Measurements from ENCODE around the gene CMC4.
A peak's percentile ranks its signal among the peaks of the same experiment; 100 is the strongest.

CMC4 gene, protein sequence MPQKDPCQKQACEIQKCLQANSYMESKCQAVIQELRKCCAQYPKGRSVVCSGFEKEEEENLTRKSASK

DNA sequence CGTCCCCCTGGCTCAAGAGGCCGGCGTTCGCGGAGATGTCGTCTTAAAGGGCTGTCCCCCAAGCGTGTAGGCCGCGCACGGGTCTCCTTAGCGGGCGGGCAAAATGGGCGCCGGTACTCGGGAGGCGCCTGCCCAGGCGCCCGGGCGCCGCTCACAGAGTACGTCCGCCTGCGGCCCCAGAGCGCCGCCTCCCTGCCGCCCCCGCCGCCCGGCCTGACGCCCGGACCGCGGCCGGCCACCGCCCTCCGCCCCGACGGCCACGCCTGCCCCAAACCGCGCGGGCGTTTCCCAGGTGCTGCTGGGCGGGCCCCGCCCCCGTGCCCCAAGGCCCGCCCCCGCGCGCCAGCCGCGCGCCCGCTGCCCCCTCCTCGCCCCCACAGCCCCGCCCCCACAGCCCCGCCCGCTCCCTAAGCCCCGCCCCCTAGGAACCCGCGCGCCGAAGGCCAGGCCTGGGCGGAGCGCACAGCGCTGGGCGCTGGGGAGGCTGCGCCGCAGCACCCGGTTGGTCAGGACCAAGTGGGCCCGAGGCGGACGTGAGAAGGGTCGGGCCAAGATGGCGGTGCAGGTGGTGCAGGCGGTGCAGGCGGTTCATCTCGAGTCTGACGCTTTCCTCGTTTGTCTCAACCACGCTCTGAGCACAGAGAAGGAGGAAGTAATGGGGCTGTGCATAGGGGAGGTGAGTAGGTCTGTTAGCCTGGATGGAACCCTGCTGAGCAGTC lies at the start of gene CMC4, which contains the start of the genes BRCC3 and MTCP1:
CMC4 (minus strand) TSS at position 162 of the 719 bp plus-strand sequence. CDS start 7,113 bp downstream, outside the sequence.
BRCC3 (plus strand) TSS at position 534 of the 719 bp plus-strand sequence; CDS start at position 554, 20 bp downstream.
MTCP1 (minus strand) TSS at position 162 of the 719 bp plus-strand sequence. CDS start 5,126 bp downstream, outside the sequence.
- DNase-seq = peak in 49 of 51 donors; percentile 13 to 85 (median 66)

DNA sequence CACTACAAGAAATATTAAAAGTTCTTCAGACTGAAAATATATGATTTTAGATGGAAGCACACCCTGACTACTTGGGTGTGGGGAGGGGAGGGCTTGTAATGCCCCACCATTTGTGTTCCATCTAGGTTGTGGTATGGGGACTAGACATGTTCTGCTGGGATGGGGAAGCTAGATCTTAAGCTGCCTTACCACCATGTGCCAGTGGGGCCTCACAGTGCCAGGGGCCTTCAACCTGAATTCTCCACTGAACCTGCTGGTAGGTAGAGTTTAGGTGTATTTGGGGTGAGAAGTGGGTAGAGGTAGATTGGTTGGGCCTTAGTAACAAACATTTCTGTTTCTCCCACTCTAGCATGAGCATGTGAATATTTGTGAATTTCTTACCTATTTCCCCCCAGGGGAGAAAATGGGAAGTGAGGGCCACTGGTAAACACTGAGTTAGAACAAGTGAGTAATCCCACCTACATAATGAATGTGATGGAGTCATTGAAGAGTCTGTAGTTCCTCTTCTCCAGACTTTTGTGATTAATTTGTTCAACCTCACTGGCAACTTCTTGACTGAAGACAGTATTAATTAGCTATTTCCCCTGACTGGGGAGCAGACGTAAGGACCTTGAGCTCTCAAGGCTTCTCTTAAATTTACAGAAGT lies 44.4 kb upstream of the CMC4 start:
- DNase-seq = no peak

DNA sequence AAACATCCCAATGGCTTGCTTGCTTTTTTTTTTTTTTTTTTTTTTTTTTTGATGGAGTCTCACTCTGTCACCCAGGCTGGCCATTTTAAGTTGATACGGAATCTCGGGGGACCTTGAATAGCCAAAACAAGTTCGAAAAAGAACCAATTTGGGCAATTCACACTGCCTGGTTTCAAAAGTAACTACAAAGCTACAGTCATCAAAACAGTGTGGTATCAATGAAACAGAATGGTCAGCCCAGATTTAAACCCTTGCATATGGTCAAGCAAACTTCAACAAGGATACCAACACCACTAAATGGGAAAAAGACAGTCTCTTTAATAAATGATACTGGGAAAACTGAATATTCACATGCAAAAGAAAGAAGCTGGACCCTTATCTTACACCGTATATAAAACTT lies 42.2 kb upstream of the CMC4 start:
- DNase-seq = no peak

DNA sequence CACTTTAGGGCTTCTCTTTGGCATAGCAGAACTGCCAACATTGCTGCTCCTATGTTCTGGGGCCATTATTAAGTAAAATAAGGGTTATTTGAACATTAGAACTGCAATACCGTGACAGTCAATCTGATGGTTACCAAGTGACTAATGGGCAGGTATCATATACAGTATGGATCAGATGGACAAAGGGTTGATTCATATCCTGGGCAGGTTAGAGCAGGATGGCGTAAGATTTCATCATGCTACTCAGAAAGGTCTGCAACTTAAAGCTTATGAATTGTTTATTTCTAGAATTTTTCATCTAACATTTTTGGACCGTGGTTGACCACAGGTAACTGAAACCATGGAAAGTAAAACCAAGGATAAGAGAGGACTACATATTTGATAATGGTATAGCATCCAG lies 41.2 kb upstream of the CMC4 start:
- DNase-seq = no peak

DNA sequence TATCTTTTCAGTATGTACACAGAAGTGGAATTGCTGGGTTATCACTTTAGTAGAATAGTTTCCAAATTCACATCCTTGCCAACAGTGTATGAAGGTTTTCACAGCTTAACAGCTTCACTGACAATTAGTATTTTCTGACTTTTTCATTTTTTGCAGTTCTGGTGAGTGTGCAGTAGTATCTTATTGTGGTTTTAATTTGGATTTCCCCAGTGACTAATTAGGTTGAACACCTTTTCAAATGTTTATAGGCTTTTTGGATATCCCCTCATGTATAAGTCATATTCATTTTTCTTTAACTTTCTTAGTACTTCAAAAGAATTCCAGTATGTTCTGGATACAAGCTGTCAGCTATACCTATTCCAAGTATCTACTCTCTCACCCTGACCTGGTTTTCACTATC lies 37.5 kb upstream of the CMC4 start:
- no peak for DNase-seq

DNA sequence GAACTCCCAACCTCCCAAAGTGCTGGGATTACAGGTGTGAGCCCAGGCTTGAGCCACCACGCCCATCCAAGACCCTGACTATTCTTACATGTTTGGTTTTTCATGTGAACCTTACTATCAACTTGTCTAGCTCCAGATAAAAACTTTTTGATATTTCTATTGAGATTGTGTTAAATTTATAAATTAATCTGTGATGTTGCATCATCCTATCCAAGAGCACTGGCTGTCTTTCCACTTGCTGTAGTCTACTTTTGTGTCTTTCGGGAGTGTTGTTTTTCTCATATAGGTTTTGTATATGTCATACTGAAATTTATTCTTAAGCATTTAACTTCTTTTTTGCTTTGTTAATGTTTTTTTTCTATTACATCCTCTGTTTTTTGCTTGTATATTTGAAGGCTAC lies 35.0 kb upstream of the CMC4 start:
- DNase-seq = no peak

DNA sequence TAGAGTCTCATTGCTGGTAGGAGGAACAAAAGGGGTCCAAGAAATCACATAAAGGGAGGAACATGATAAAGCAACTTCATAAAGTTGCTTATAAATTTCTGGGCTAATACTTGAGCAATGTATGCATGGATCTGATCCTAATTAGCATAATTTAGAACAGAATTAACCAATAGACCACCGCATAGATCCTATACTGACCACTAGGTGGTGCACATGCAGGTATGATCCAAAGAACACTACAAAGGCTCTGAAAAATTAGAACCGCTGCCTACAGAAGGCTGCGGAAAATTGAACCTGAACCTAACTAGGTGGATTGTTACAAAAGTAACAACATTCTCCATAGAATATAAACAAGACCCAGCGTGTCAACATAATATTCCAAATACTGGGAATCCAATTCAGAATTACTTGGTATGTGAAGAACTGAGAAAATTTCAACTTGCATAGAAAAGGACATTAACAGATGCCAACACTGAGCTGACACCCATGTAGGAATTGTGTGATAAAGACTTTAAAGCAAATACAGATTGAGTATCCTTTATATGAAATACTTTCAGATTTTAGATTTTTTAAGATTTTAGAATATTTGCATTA lies 23.6 kb upstream of the CMC4 start:
- DNase-seq = peak in 1 of 51 donors; percentile 0

DNA sequence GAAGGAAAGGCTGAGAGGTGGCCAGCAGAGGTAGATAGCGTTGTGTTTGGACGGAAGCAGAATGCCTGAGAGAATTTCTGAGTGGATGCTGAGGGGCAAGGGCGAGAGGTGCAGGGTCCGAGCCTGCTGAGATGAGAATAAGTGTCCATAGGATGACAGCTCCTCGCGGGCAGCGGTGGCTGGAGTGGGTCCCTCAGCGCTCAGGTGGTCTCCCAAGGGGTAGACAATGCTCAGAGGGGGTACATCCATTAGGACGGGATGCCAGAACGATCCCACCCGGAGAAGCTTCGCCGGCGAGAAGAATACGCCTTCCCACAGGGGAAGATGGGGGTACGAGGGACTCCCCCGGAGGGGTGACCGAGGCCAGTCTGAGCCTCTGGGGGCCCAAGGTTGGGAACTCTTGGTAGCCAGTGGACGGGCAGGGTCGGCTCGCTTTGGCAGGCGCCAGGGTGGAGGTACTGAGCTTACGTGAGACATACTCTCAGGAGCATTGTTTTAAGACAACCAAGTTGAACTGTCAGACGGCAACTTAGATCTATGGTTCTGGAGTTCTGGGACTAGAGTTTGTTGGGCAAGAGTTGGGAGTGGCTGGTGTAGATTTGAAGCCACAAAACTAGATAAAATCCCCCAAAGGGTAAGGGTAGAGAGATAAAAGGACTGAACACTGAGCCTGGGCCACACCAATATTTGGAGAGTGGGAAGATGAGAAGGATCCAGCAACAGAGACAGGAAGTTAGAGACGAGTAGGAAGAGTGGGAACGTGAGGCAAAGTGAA lies 16.2 kb upstream of the CMC4 start:
- DNase-seq = no peak

DNA sequence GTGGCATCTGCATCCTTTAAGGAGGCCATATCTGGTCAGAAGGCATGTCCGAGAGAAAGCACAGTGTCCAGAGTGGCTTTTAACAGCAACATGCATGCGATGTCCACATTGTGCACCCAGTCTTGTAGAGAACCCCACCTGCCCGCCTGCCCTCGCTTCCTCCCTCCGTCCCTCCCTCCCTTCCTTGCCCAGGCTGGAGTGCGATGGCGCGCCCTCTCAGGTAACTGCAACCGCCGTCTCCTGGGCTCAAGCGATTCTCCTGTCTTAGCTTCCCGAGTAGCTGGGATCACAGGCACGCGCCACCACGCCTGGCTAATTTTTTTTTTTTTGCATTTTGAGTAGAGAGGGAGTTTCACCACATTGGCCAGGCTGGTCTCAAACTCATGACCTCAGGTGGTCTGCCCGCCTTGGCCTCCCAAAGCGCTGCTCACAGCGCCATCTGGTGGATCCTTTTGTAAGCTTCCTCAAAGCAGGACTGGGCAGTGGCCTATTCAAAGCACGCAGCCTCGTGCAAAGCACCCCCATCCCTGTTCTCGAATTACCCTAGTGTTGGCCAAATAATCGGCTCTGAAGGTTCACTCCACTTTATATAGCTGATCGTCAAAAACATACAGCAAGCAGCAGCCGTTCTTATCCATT lies 15.4 kb upstream of the CMC4 start:
- peak in 2 of 51 donors; percentile 3 for DNase-seq

DNA sequence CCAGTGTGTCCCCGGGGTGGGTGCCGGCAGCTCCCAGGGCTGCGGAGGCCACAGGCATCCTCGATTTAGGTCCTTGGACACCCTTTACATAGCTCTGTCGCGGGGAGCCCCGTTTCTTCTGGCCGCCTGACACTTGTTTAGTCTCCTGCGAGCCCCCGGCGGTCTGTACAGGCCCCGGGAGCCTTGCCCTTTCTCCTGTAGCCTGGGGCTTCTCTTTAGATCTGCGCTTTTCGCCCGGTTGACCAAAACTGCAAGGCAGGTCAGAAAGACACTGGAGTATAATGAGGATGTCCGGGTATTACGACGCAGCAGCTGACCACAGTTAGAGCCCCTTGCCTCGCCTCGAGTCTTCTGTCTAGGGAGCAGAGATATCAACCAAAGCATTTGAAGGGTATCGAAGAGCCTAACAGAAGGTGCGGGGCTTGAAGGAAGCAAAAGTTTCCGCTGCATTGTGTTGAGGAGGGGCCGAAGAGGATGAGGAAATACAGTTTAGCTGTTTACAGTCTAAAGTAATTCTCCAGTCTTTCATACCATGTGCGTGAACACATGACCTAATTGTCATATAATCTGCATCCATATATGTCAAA lies 851 bp upstream of the CMC4 start:
- peak in 7 of 51 donors; percentile 16 to 57 (median 27) for DNase-seq

DNA sequence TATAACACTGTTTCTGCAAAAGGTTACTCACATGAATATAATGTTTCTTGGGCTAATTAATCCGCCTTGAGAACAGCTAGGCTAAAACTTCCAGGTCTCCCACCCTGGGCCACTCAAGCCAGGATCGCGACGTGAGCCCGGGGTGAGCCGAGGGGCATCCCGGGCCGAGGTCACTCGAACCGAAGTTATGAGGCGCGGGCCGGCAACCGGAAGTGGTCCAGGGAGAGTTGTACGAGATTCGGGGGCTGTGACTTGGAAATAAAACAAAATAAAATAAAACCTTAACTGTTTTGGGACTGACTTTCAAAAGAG lies 317 bp downstream of the CMC4 start:
- peak in 2 of 51 donors; percentile 4 to 40 for DNase-seq

DNA sequence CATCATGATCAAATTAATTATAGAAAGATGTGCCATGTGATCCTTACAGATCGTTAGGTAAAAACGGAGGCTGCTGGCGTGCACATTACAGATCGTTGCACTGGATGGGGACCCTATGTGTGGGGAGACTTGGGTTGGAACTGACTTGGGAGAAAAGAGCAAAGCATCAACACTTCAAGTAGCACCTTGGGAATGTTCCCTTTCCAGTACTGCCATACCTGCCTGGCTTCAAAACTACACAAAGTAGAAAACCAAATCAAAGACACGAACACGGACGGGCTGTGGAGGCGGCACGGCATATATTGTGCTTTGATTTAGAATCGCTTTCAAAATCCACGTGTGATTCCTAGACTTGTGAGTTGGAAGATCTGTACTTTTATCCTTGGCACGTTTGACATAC lies 898 bp downstream of the CMC4 start:
- no peak for DNase-seq

DNA sequence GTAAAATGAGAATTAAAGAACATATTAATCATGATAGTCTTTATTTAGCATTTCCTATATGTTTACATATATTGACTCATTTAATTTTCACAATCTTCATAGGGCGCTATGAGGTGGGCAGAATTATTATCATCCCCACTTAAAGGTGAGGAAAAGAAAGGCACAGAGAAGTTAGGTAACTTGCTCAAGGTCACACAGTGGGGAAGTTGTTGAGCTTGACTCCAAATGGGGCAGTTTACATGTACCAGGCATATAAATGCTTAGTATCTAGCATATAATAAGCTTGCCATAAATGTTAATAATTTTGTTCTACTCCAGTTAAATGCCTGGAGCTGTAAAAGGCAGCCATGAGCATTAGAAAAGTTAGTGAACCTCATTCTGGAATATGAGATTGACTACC lies 1.5 kb downstream of the CMC4 start:
- no peak for DNase-seq

DNA sequence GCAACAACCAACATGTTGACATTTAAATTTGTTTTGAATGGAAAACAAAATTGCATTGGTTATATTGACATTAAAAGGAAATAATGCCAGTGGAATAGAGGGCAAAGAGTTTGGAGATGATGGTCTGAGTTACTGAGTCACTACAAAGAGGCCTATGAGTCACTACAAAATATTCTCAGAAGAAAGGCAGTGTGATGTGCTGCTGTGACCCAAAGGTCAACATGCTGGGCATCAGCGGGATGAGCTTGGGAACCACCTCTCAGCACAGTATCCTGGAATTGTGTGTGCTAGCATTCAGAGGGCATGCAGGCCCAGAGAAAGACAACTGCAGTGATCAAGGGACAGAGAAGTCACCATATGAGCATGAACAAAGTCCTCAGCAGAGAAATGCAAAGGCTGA lies 2.8 kb downstream of the CMC4 start:
- no peak for DNase-seq

DNA sequence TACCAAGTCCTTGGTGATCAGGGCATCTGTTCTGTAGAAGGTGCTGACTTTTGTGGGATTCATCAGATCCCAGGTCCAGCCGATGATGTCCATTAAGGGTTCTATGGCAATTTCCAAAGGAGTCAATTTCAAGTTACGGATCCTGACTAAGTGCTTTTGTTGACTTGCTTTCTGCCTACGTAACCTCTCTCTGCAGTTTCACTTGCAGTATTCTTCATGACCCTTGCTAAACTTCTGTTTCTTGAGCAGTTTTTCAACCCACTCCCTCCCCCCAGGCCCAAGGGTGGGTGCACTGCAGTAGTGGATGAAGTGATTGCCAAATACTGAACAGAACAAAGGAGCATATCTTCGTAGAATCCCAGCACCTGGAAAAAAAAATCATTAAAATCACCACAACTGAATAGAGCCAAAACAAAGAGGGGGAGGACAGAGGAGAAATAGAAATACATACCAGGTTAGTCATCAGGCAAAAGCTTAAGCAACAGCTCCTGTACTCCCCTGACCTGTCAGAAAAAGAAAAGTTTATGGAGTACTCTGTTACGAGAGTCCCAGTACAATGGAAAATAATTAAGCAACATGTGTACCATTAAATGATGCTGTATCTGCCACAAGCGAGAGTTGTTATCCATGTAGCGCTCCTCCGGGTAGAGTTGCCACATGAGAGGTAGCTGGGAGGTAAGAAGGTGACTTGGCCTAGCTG lies 5.8 kb downstream of the CMC4 start:
- DNase-seq = no peak

DNA sequence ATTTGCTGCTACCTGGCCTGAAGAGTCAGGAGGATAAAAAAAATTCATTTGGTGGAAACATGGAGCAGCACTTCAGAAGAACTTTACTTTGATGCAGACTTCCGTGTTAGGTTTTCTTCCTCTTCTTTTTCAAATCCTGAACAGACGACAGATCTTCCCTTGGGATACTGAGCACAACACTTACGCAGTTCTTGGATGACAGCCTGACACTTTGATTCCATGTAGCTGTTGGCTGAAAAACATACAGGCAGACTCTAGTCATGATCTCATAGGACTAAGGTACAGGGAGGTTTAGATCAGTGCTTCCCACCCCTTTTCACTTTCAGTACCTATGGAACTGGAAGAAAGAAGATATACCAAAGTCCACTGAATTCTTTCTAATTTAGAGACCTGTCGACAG lies 9.2 kb downstream of the CMC4 start:
- DNase-seq = no peak

DNA sequence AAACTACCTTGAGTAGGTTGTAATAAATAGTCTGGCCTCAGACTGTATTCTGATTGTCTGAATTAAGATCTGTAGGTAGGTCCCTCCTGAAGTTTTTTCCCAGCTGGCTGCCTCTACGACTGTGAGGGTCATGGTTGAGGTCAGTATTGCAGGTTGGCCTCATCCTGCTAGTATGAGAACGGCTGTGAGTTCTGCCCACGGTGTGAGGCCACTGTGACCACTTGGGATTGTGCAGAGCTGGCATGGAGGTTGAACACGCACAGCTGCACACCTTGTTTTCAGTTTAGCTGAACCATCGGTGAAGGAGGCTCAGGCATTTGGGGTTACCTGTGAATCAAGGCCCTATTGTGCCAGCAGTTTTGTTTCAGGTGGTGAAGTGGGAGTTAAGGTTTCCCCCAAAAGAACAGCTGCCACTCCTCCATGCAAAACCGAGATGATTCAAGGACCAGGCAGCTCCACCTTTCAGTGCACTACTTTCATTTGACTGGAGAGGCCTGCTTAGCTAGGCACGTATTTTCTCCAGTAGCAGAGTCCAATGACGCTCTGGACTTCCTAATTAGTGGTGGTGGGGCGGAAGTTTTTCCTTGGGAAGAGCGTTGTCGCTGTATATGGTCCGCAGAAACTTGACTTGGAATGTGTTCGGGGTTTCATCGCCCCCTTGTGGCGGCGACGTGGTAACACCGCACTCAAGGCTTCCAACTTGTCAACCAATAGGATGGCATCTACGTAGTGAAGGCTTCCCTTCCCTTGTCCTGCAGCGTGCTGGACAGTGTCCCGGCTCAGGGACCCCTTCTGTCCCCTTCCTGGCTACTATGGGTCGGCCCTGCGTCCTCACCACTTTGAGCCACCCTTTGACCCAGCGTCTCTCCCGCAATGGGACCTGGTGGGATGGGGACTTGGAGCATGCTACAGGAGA lies 13.8 kb downstream of the CMC4 start:
- peak in 40 of 51 donors; percentile 1 to 68 (median 24) for DNase-seq

DNA sequence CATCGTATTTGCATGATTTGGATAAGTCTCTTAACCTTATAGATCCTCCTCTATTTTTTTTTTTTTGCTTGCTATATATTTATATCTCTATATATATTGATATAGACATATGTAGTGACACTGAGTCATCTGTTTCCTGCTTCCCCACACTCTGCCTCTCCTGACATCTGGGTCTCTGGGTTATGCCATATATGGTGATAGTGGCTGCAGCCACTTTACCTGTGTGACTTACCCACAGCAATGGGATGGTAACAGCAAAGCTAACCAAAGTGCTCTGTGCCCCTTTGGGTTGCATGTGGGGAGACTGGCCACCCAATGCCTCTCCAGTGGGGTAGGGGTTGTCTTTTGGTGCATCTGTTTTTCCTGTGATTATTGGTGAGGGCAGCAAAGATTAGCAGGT lies 14.5 kb downstream of the CMC4 start:
- no peak for DNase-seq

DNA sequence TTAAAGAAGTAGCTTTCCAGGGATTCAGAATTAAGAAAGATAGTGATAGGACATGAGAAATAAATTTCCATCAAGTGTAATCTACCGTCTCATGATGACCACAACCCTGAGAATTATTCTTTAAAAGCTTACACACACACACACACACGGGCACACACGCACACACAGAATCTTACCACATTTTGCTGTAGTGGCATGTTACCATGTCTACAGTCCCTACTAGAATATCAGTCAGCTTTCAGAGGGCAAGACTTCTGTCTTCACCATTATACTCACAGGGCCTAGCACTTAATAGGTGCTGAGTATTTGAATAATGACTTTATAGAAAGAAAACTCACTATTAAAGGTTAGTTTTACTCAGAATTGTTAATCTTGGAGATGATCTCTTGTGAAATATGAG lies 15.4 kb downstream of the CMC4 start:
- no peak for DNase-seq

Measured in hypothalamus (tissue), 51 donors.